SJSA1 (cell line): ENCODE results near the gene FAM20C. TPM values are rescaled to one million over a fixed set of nuclear protein-coding genes. Genes with fewer than 3 reads are reported as not detected.

Experiments
- DNase-seq, 2 experiments: peaks; one replicate each; pipeline ENCODE4 v3.0.0-alpha.2; 2015 to 2020; ENCODE audit warnings: low spot score in 2 of 2, low read depth in 1 of 2
- H3K27ac ChIP-seq: fragments of 250-450 bp; sonication (Bioruptor Pico); 2 replicates; pipeline ENCODE4 v1.5.1; 2020; ENCODE audit warnings: mild to moderate bottlenecking, moderate library complexity
- H3K27me3 ChIP-seq: fragments of 250-450 bp; sonication (Bioruptor Pico); replicated peaks from 2 replicates; pipeline ENCODE4 v1.5.1; 2020; ENCODE audit warnings: mild to moderate bottlenecking, moderate library complexity
- H3K36me3 ChIP-seq: fragments of 250-450 bp; sonication (Bioruptor Pico); 2 replicates; pipeline ENCODE4 v1.5.1; 2020; ENCODE audit warnings: mild to moderate bottlenecking
- H3K4me1 ChIP-seq: fragments of 250-450 bp; sonication (Bioruptor Pico); replicated peaks from 2 replicates; pipeline ENCODE4 v1.6.1; 2021; ENCODE audit warnings: mild to moderate bottlenecking
- H3K4me3 ChIP-seq: fragments of 250-450 bp; sonication (Bioruptor Pico); 2 replicates; pipeline ENCODE4 v1.5.1; 2020; ENCODE audit warnings: mild to moderate bottlenecking
- H3K9me3 ChIP-seq: fragments of 250-450 bp; sonication (Bioruptor Pico); replicated peaks from 2 replicates; pipeline ENCODE4 v1.5.1; 2020; ENCODE audit warnings: mild to moderate bottlenecking
- total RNA-seq: library from RNA; depleted of rRNA; stranded (reverse); fragments of >200 nt; shearing (Covaris generic); gene quantifications from 2 replicates; pipeline ENCODE4 v1.2.3, GENCODE V29; 2014; rRNA removed

FAM20C gene
- total RNA-seq, 1 experiment from 2014 or later, result 0.18 TPM

DNA sequence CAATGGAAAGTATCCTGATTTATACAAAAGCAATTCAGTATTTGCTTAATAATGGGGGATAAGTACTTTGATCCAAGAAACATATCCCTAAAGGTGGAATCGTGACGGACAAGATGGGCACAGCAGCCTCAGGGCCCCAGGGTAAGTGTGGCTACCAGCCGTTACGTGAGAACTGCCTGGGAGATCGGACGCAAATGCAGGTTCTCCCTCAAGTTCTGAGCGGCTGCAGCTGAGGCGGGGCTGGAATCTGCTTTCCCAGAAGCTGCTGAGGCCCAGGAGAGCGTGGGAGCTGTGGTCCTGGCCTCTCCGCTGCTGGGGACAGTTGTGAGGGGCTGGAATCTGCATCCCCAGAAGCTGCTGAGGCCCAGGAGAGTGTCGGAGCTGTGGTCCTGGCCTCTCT, 111.1 kb downstream of the FAM20C start:
- H3K27me3 ChIP-seq, result no peaks in the 10 kb centered on the region
- H3K4me3 ChIP-seq, result no peak overlapping the region
- no peak overlapping the region for H3K27ac ChIP-seq
- H3K4me1 ChIP-seq, result no peaks in the 10 kb centered on the region
- H3K36me3 ChIP-seq, result no peaks in the 10 kb centered on the region
- no peaks in the 10 kb centered on the region for H3K9me3 ChIP-seq
- DNase-seq, result no peak

DNA sequence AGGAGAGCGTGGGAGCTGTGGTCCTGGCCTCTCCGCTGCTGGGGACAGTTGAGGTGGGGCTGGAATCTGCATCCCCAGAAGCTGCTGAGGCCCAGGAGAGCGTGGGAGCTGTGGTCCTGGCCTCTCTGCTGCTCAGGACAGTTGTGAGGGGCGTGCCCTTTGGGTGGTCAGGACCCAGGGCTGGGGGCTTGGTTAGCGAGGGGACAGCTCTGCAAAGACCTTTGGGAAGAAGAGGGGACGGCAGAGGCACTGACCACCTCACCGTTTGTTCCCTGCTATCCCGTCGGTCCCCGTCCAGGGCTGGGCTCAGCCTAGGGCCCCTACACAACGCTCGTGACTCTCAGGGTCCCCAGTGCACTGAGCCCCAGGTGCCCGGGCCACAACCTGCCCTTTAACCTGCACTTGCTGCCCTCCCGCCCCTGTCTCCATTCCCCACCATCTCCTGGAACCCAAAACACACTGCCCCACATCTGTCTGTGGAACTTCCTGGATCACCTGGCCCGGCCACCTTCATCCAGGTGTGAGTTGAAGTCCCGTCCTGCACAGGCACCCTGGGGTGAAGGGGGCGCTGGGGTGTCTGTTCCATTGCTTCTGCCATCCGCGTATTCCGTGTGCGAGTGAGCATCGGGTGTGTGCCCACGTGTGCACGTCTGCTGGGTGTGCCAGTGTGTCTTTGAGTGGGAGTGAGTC, 111.7 kb downstream of the FAM20C start:
- H3K27me3 ChIP-seq, result no peaks in the 10 kb centered on the region
- H3K4me1 ChIP-seq, result no peaks in the 10 kb centered on the region
- no peak for DNase-seq
- H3K4me3 ChIP-seq, result no peak overlapping the region
- no peak overlapping the region for H3K27ac ChIP-seq
- no peaks in the 10 kb centered on the region for H3K9me3 ChIP-seq
- H3K36me3 ChIP-seq, result no peaks in the 10 kb centered on the region

DNA sequence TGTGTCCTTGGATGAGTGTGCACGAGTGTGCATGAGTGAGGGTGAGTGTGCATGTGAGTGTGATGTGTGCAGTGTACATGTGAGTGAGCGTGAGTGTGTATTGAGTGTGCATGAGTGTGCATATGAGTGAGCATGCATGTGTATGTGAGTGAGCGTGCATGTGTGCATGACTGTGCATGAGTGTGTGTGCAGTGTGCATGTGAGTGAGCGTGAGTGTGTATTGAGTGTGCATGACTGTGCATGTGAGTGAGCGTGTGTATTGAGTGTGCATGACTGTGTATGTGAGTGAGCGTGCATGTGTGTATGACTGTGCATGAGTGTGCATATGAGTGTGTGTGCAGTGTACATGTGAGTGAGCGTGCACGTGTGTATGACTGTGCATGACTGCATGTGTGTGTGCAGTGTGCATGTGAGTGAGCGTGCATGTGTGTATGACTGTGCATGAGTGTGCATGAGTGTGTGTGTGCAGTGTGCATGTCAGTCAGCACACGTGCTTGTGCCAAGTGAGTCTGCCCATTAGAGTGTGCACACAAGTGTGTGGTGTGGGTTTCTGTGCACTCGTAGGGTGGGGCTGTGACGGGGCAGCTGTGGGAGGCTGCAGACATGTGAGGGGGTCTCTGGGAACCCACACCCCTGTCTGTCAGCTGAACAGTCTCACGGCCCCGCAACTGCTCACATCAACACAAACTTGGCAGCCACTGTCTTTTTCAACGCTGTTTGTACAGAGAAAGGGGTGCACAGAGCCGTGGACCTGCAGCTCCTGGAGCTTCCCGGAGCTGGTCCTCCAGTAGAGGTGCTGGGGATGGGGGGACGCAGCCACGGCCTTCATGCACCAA, 112.4 kb downstream of the FAM20C start:
- H3K27me3 ChIP-seq, result no peaks in the 10 kb centered on the region
- no peaks in the 10 kb centered on the region for H3K9me3 ChIP-seq

GRCh38 chr7:305410-306151, 113.2 kb downstream of the FAM20C start:
- Histone ChIP-seq H3K27me3 (no peaks in the 10 kb centered on the region), H3K4me1 (no peaks in the 10 kb centered on the region), H3K9me3 (no peaks in the 10 kb centered on the region), H3K4me3 (no peak overlapping the region), H3K27ac (no peak overlapping the region), H3K36me3 (no peaks in the 10 kb centered on the region)
- DNase-seq, result no peak

More for the DNA sequence above, 112.4 kb downstream of the FAM20C start:
- H3K27ac ChIP-seq, result no peak overlapping the region
- DNase-seq, result no peak
- H3K4me3 ChIP-seq, result no peak overlapping the region
- H3K36me3 ChIP-seq, result no peaks in the 10 kb centered on the region
- no peaks in the 10 kb centered on the region for H3K4me1 ChIP-seq

DNA sequence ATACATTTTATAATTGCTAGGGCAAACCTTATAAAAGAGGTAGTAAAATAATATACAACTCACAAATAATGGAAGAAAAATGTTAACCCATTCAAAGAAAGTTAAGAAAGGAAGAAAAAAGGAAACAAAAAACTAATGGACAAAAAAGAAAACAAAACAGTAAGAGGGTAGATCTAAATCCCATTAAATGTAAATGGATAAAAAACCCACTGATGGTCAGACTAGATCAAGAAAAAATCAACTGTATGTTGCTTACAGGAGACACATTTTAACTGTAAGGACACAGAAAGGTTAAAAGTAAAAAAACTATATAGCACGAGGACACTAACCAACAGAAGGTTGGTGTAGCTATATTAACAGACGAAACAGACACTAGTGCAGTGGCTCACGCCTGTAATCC, 115.6 kb downstream of the FAM20C start:
- H3K27ac ChIP-seq, result no peak overlapping the region
- H3K27me3 ChIP-seq, result peaks cover 9% of the 10 kb centered on the region; the same call in 1 of the 2 replicates
- no peaks in the 10 kb centered on the region for H3K4me1 ChIP-seq
- no peak for DNase-seq
- no peak overlapping the region for H3K4me3 ChIP-seq
- H3K36me3 ChIP-seq, result no peaks in the 10 kb centered on the region
- no peaks in the 10 kb centered on the region for H3K9me3 ChIP-seq

GRCh38 chr7:309586-310228, 117.3 kb downstream of the FAM20C start:
- no peaks in the 10 kb centered on the region for H3K36me3 ChIP-seq
- peaks cover 21% of the 10 kb centered on the region for H3K27me3 ChIP-seq
- no peaks in the 10 kb centered on the region for H3K9me3 ChIP-seq
- H3K4me3 ChIP-seq, result no peak overlapping the region
- DNase-seq, result no peak
- no peak overlapping the region for H3K27ac ChIP-seq
- no peaks in the 10 kb centered on the region for H3K4me1 ChIP-seq

Other genes with a start within 250 kb of the FAM20C start
- not detected in 2 replicates for gene FOXL3, start 97.6 kb downstream of the FAM20C start, total RNA-seq